PC-3 (cell line): ENCODE measurements around the gene PRKCE. TPM values are rescaled to one million over a fixed set of nuclear protein-coding genes. Genes with fewer than 3 reads are reported as not detected.

Source experiments
- ATAC-seq: fragments of 200-7000 bp; cut with Tn5 transposase; 2 replicates; pipeline ENCODE4 v1.9.1; 2020; ENCODE audit warnings: mild to moderate bottlenecking, moderate library complexity
- BruUV-seq: library from RNA; stranded (reverse); fragments of 400-500 nt; replicated peaks from 2 replicates; lab custom pipeline; 2021; lab: Mats Ljungman, UMichigan
- CTCF ChIA-PET: fragments of 300-600 bp; sonication (Branson Sonifier 250); formaldehyde crosslinking; loops from one replicate; lab custom pipeline; 2022; ENCODE audit warnings: antibody characterized with exemption; lab: Charles Lee
- POLR2A ChIA-PET: fragments of 300-600 bp; sonication (Branson Sonifier 250); formaldehyde crosslinking; loops from one replicate; lab custom pipeline; 2022; ENCODE audit warnings: antibody characterized with exemption; ENCODE audit not compliant: unreplicated experiment; lab: Charles Lee
- DNase-seq: peaks from one replicate; pipeline ENCODE4 v3.0.0-alpha.2; 2015
- H2AFZ ChIP-seq: fragments of 300-600 bp; sonication (generic); 2 replicates; pipeline ENCODE4 v1.6.0; 2016; ENCODE audit warnings: antibody characterized with exemption, low read length
- H3F3A ChIP-seq: fragments of 300-600 bp; sonication (generic); one replicate; pipeline ENCODE4 v1.6.0; 2017; ENCODE audit warnings: antibody characterized with exemption, low read length, control low read depth, mild to moderate bottlenecking; ENCODE audit not compliant: unreplicated experiment
- H3K27ac ChIP-seq: fragments of 300-600 bp; sonication (generic); 2 replicates; pipeline ENCODE4 v1.5.1; 2016; ENCODE audit warnings: mild to moderate bottlenecking, low read length
- H3K27me3 ChIP-seq: fragments of 300-600 bp; sonication (generic); 2 replicates; pipeline ENCODE4 v1.6.1; 2016; ENCODE audit warnings: low read length, mixed read lengths
- H3K36me3 ChIP-seq: fragments of 300-600 bp; sonication (generic); 2 replicates; pipeline ENCODE4 v1.6.1; 2016; ENCODE audit warnings: low read depth, mixed run types, low read length, mixed read lengths
- H3K4me1 ChIP-seq: fragments of 300-600 bp; sonication (generic); 2 replicates; pipeline ENCODE4 v1.5.1; 2016; ENCODE audit warnings: low read length; ENCODE audit not compliant: insufficient read depth
- H3K4me2 ChIP-seq: fragments of 300-600 bp; sonication (generic); 2 replicates; pipeline ENCODE4 v1.6.0; 2016; ENCODE audit warnings: low read length
- H3K4me3 ChIP-seq: fragments of 300-600 bp; sonication (generic); 2 replicates; pipeline ENCODE4 v1.5.1; 2016; ENCODE audit warnings: mild to moderate bottlenecking, low read length, mixed read lengths
- H3K79me2 ChIP-seq: fragments of 300-600 bp; sonication (generic); 2 replicates; pipeline ENCODE4 v1.6.1; 2017; ENCODE audit warnings: low read length, mixed read lengths
- H3K9ac ChIP-seq: fragments of 300-600 bp; sonication (generic); 2 replicates; pipeline ENCODE4 v1.6.0; 2016; ENCODE audit warnings: mild to moderate bottlenecking, low read length
- H3K9me2 ChIP-seq: fragments of 300-600 bp; sonication (generic); replicated peaks from 2 replicates; pipeline ENCODE4 v1.6.1; 2016; ENCODE audit warnings: mixed run types, low read length, mixed read lengths
- H3K9me3 ChIP-seq: fragments of 300-600 bp; sonication (generic); 2 replicates; pipeline ENCODE4 v1.6.1; 2016; ENCODE audit warnings: low read length, mixed read lengths
- H4K20me1 ChIP-seq: fragments of 300-600 bp; sonication (generic); 2 replicates; pipeline ENCODE4 v1.6.1; 2016; ENCODE audit warnings: low read length, mixed read lengths
- CTCF ChIP-seq: fragments of 300-600 bp; sonication (generic); conservative IDR thresholded peaks from 2 replicates; pipeline ENCODE4 v1.5.1; 2017; ENCODE audit warnings: antibody characterized with exemption, low read depth, mild to moderate bottlenecking, low read length
- EZH2 ChIP-seq: fragments of 300-600 bp; sonication (generic); IDR thresholded peaks from one replicate; pipeline ENCODE4 v1.6.1; 2017; ENCODE audit warnings: antibody characterized with exemption, mild to moderate bottlenecking, low read length; ENCODE audit not compliant: unreplicated experiment
- EZH2phosphoT487 ChIP-seq: fragments of 300-600 bp; sonication (generic); IDR thresholded peaks from 2 replicates; pipeline ENCODE4 v1.6.1; 2018; ENCODE audit warnings: mild to moderate bottlenecking, antibody characterized with exemption, low read length, borderline replicate concordance
- intact Hi-C: fragments of 100-400 bp; cut with micrococcal nuclease; formaldehyde crosslinking; loops from 2 replicates; pipeline ENCODE4 v1.9.0; 2023
- total RNA-seq: library from RNA; depleted of rRNA; stranded (reverse); fragments of >200 nt; gene quantifications from 2 replicates; pipeline ENCODE4 v1.2.3, GENCODE V29; 2014

PRKCE gene
- total RNA-seq, 1 experiment from 2014 or later, result 7.0 TPM

GRCh38 chr2:45777996-45778719, 126.7 kb downstream of the PRKCE start:
- intact Hi-C loops, result loop anchor here (1.0 kb wide), 3 partner anchors 135 to 193 kb away; no protein-coding TSS in a partner anchor
- H3F3A ChIP-seq, result no peaks in the 10 kb centered on the region
- ATAC-seq (peak; percentile 60), DNase-seq (peak; percentile 43)
- no peaks in the 10 kb centered on the region for H4K20me1 ChIP-seq
- no peak overlapping the region for H3K9ac ChIP-seq
- no peaks in the 10 kb centered on the region for H3K36me3 ChIP-seq
- no TSS peak for BruUV-seq
- CTCF ChIA-PET, result interaction anchor here (0.6 to 1.1 kb wide), 11 partner anchors 8 to 1261 kb away, joined by 3 to 11 read pairs (median 3); no protein-coding TSS in a partner anchor
- H2AFZ ChIP-seq, result no peak overlapping the region
- no peaks in the 10 kb centered on the region for H3K4me1 ChIP-seq
- no peak overlapping the region for H3K4me3 ChIP-seq
- H3K9me2 ChIP-seq, result no peaks in the 10 kb centered on the region
- POLR2A ChIA-PET, result no interaction called here
- no peaks in the 10 kb centered on the region for H3K9me3 ChIP-seq
- TF ChIP-seq EZH2, result no peak
- no peaks in the 10 kb centered on the region for H3K27me3 ChIP-seq
- H3K27ac ChIP-seq, result no peak overlapping the region
- H3K4me2 ChIP-seq, result peak overlapping the region; percentile 32; the same call in 1 of the 2 replicates
- H3K79me2 ChIP-seq, result no peaks in the 10 kb centered on the region

DNA sequence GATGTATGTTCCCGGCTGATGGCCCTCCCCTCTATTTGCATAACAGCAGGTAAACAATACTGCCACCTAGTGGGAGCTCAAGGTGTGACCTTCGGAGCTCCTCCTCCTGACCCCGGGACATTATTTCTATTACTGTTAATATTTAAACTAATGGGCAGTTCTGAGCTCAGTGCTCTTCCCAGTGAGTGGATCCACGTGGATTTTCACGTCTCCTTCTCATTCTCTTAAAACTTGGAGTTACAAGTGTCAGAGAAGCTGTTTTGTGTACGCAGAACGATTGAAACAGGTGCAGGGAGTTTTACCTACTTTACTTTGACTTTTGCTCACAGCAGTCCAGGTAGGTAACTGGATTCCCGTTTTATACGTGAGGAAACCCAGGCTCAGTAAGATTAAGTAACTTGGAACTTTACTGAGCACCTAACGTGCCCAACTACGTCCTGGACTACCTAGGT, 127.3 kb downstream of the PRKCE start:
- H3K9me3 ChIP-seq, result no peaks in the 10 kb centered on the region
- H3K4me2 ChIP-seq, result peak overlapping the region; percentile 32; the same call in 1 of the 2 replicates
- ChIA-PET CTCF (interaction anchor here (0.5 to 1.1 kb wide), 14 partner anchors 8 to 1262 kb away, joined by 3 to 11 read pairs (median 3); no protein-coding TSS in a partner anchor), POLR2A (no interaction called here)
- H2AFZ ChIP-seq, result no peak overlapping the region
- ATAC-seq, result peak; percentile 92
- peak; percentile 89 for DNase-seq
- no TSS peak for BruUV-seq
- H3K27ac ChIP-seq, result no peak overlapping the region
- H3K27me3 ChIP-seq, result no peaks in the 10 kb centered on the region
- H3K9ac ChIP-seq, result no peak overlapping the region
- H3K79me2 ChIP-seq, result no peaks in the 10 kb centered on the region
- TF ChIP-seq CTCF (peak; percentile 83), EZH2 (no peak)
- intact Hi-C loops, result loop anchor here (1.0 kb wide), 3 partner anchors 135 to 193 kb away; no protein-coding TSS in a partner anchor
- H3K4me3 ChIP-seq, result no peak overlapping the region
- no peaks in the 10 kb centered on the region for H3K4me1 ChIP-seq
- no peaks in the 10 kb centered on the region for H3F3A ChIP-seq
- H4K20me1 ChIP-seq, result no peaks in the 10 kb centered on the region
- no peaks in the 10 kb centered on the region for H3K36me3 ChIP-seq
- no peaks in the 10 kb centered on the region for H3K9me2 ChIP-seq

DNA sequence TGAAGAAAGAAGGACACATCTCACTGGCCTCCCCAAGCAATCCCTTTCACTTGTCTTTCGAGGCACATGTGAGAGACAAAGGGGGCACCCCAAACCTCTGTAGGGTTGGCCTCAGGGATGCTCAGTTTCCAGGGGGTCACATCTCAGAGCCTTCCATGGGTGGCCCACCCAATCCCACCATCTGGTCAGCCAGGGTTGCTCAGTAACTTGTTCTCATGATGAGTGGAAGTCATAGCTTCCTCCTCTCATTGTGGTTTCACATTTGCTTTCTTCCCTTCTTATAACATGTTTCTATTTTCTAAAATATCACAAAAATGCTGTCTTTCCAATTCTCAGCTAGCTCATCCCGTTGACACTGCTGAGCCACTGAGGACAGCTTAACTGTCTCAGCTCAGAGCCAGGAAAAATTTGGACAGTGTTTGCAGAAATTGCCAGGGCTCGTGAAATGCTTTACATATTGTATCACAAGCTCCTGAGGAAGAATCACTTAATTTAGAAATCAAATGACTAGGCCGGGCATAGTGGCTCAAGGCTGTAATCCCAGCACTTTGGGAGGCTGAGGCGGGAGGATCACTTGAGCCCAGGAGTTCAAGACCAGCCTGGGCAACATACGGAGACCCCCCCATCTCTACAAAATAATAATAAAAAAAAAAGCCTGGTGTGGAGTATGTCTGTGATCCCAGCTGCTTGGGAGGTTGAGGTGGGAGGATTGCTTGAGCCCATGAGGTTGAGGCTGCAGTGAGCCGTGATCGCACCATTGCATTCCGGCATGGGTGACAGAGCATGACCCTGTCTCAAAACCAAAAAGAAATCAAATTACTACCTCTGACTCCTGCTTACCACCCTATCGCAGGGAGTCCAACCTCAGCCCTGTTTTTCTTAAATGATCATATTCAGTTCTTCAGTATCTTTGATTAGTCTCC, 129.3 kb downstream of the PRKCE start:
- no peak overlapping the region for H3K4me2 ChIP-seq
- H2AFZ ChIP-seq, result no peak overlapping the region
- DNase-seq, result no peak
- no peaks in the 10 kb centered on the region for H3K9me3 ChIP-seq
- H3K27ac ChIP-seq, result no peak overlapping the region
- no peaks in the 10 kb centered on the region for H3K36me3 ChIP-seq
- H4K20me1 ChIP-seq, result no peaks in the 10 kb centered on the region
- no TSS peak for BruUV-seq
- CTCF ChIA-PET, result no interaction called here
- POLR2A ChIA-PET, result interaction anchor here (0.6 kb wide), 1 partner anchor 734 kb away, joined by 4 read pairs; no protein-coding TSS in a partner anchor
- no peaks in the 10 kb centered on the region for H3K79me2 ChIP-seq
- ATAC-seq, result no peak
- H3F3A ChIP-seq, result no peaks in the 10 kb centered on the region
- intact Hi-C loops, result no loop called here
- no peaks in the 10 kb centered on the region for H3K27me3 ChIP-seq
- H3K9me2 ChIP-seq, result no peaks in the 10 kb centered on the region
- H3K9ac ChIP-seq, result no peak overlapping the region
- TF ChIP-seq CTCF (no peak), EZH2phosphoT487 (no peak), EZH2 (no peak)
- H3K4me1 ChIP-seq, result no peaks in the 10 kb centered on the region
- no peak overlapping the region for H3K4me3 ChIP-seq
